HepG2 (cell line): ENCODE results near the gene MAPK12. TPM values are rescaled to one million over a fixed set of nuclear protein-coding genes. Genes with fewer than 3 reads are reported as not detected.

ENCODE experiments used
- EP300 ChIP-seq, 3 experiments: sonication (generic) in 1 of 3; formaldehyde crosslinking in 1 of 3; IDR thresholded peaks; 2 replicates each; pipeline versions ENCODE4 v1.5.1 to v1.6.1; 2011 to 2020; ENCODE audit warnings: low read depth in 2 of 3, low read length in 2 of 3, borderline replicate concordance in 1 of 3, improper control_type of control experiment in 1 of 3, mild to moderate bottlenecking in 1 of 3, missing genetic modification reagents in 1 of 3, moderate library complexity in 1 of 3
- FOXC1 ChIP-seq: sonication (generic); formaldehyde crosslinking; IDR thresholded peaks from 2 replicates; pipeline ENCODE4 v1.8.0; 2022; ENCODE audit warnings: mild to moderate bottlenecking, missing genetic modification reagents, borderline replicate concordance
- HOXA3 ChIP-seq: sonication (generic); formaldehyde crosslinking; IDR thresholded peaks from 2 replicates; pipeline ENCODE4 v1.5.0; 2020; ENCODE audit warnings: missing genetic modification reagents
- KLF15 ChIP-seq: sonication (generic); formaldehyde crosslinking; IDR thresholded peaks from 2 replicates; pipeline ENCODE4 v1.8.1; 2023; ENCODE audit warnings: borderline replicate concordance, mild to moderate bottlenecking, inconsistent platforms, missing genetic modification reagents, mixed read lengths
- MYC ChIP-seq: sonication (generic); formaldehyde crosslinking; IDR thresholded peaks from 2 replicates; pipeline ENCODE4 v1.9.0; 2021; ENCODE audit warnings: missing genetic modification reagents, borderline replicate concordance
- SOX6 ChIP-seq, 2 experiments: fragments of 450-650 bp in 1 of 2; sonication (generic) in 1 of 2; formaldehyde crosslinking in 1 of 2; IDR thresholded peaks; 2 replicates each; pipeline versions ENCODE4 v1.4.0 to v1.6.1; 2017 to 2020; ENCODE audit warnings: antibody characterized with exemption in 1 of 2, mild to moderate bottlenecking in 1 of 2, missing genetic modification reagents in 1 of 2
- ZNF230 ChIP-seq: sonication (generic); formaldehyde crosslinking; IDR thresholded peaks from 2 replicates; pipeline ENCODE4 v1.4.0; 2020; ENCODE audit warnings: mild to moderate bottlenecking, missing genetic modification reagents
- ZNF317 ChIP-seq: sonication (generic); formaldehyde crosslinking; IDR thresholded peaks from 2 replicates; pipeline ENCODE4 v1.5.0; 2020; ENCODE audit warnings: mild to moderate bottlenecking, missing genetic modification reagents
- ZNF598 ChIP-seq: sonication (generic); formaldehyde crosslinking; IDR thresholded peaks from 2 replicates; pipeline ENCODE4 v1.5.1; 2020; ENCODE audit warnings: mild to moderate bottlenecking, missing genetic modification reagents, borderline replicate concordance
- ZNF607 ChIP-seq: sonication (generic); formaldehyde crosslinking; IDR thresholded peaks from 2 replicates; pipeline ENCODE4 v1.5.1; 2020; ENCODE audit warnings: missing genetic modification reagents, mild to moderate bottlenecking, borderline replicate concordance
- ZNF746 ChIP-seq: sonication (generic); formaldehyde crosslinking; IDR thresholded peaks from 2 replicates; pipeline ENCODE4 v1.8.0; 2022; ENCODE audit warnings: mild to moderate bottlenecking, missing genetic modification reagents
- polyA plus RNA-seq, 8 experiments: library from polyadenylated mRNA; depleted of rRNA in 3 of 8; stranded (reverse) in 7 of 8; unstranded in 1 of 8; fragments of >200 nt; fragmentation: Illumina TruSeq in 4 of 8; extraction: Trizol in 4 of 8; gene quantifications; 2 replicates each; pipeline versions ENCODE4 v1.2.1 to v1.2.3, GENCODE V29; 2011 to 2016; ENCODE audit warnings: low read depth in 4 of 8, missing spikeins in 1 of 8, mixed read lengths in 1 of 8; ENCODE audit not compliant: insufficient read depth in 1 of 8
- total RNA-seq, 5 experiments: library from RNA; depleted of rRNA; stranded (reverse); fragments of >200 nt; fragmentation: Illumina TruSeq; extraction: Trizol; gene quantifications; 2 replicates each; pipeline ENCODE4 v1.2.3, GENCODE V29; 2016; ENCODE audit warnings: low read depth in 1 of 5
- TF ChIP-seq, protein P1 (sequence below): sonication (generic); formaldehyde crosslinking; IDR thresholded peaks from 2 replicates; pipeline ENCODE4 v1.4.0; 2020; ENCODE audit warnings: mild to moderate bottlenecking, missing genetic modification reagents
- TF ChIP-seq, protein P2 (sequence below): sonication (generic); formaldehyde crosslinking; IDR thresholded peaks from 2 replicates; pipeline ENCODE4 v1.4.0; 2020; ENCODE audit warnings: missing genetic modification reagents, borderline replicate concordance
- TF ChIP-seq, protein P3 (sequence below): conservative IDR thresholded peaks from 2 replicates; pipeline ENCODE4 v1.6.1; 2018; ENCODE audit warnings: missing genetic modification reagents

The MAPK12 gene
- total and polyA plus RNA-seq, 2 of the 13 experiments (the other 11 are each of a cell fraction or from before 2014, with no cell fraction given): 22.2 to 23.3 TPM

- TF ChIP-seq, protein P1, sequence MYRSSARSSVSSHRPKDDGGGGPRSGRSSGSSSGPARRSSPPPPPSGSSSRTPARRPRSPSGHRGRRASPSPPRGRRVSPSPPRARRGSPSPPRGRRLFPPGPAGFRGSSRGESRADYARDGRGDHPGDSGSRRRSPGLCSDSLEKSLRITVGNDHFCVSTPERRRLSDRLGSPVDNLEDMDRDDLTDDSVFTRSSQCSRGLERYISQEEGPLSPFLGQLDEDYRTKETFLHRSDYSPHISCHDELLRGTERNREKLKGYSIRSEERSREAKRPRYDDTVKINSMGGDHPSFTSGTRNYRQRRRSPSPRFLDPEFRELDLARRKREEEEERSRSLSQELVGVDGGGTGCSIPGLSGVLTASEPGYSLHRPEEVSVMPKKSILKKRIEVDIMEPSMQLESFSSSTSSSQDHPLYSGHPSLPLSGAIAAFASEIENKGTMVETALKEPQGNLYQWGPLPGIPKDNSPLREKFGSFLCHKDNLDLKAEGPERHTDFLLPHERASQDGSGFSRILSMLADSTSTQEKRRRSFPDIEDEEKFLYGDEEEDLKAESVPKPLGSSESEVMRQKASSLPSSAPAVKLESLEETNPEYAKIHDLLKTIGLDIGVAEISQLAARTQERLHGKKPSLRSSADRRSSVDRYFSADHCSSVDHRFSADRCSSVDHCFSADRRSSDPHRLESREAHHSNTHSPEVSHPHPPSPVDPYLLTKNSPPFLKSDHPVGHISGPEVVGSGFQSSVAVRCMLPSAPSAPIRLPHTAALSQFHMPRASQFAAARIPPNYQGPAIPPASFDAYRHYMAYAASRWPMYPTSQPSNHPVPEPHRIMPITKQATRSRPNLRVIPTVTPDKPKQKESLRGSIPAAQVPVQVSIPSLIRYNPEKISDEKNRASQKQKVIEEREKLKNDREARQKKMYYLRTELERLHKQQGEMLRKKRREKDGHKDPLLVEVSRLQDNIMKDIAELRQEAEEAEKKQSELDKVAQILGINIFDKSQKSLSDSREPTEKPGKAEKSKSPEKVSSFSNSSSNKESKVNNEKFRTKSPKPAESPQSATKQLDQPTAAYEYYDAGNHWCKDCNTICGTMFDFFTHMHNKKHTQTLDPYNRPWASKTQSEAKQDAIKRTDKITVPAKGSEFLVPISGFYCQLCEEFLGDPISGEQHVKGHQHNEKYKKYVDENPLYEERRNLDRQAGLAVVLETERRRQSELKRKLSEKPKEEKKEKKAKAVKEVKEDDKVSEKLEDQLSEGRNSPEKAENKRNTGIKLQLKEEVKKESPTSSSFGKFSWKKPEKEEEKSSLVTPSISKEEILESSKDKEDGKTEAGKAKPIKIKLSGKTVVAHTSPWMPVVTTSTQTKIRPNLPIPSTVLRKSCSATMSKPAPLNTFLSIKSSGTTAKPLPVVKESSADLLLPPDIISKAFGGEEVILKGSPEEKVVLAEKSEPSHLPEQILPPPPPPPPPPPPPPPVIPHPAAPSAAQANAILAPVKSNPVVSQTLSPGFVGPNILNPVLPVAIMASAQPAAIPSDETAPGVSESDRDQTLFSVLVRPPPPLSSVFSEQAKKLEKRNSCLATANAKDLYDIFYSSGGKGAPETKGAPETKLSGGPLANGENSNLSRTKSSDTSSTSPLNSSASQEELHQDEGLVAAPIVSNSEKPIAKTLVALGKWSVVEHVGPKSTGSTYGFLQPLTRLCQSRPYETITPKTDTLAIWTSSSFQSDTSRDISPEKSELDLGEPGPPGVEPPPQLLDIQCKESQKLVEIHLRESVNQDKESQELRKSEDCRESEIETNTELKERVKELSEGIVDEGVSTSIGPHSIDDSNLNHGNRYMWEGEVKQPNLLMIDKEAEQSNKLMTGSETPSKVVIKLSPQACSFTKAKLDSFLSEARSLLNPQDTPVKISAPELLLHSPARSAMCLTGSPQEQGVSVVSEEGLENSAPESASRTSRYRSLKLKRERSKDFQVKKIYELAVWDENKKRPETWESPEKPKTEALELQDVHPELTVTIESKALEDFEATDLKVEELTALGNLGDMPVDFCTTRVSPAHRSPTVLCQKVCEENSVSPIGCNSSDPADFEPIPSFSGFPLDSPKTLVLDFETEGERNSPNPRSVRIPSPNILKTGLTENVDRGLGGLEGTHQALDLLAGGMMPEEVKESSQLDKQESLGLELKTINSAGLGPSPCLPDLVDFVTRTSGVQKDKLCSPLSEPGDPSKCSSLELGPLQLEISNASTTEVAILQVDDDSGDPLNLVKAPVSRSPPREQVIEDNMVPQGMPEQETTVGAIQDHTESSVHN (CRISPR knock-in tag): 0 out of 2 replicates have a peak, but pooled peaks have one; percentile 34
- no peak for TF ChIP-seq ZNF746
- no peak for TF ChIP-seq EP300 (IDR thresholded peaks at IDR 0.05; ENCODE audit: low read depth in 2 of 2, low read length in 2 of 2)
- TF ChIP-seq EP300 (CRISPR knock-in tag; IDR thresholded peaks at IDR 0.05; ENCODE audit: borderline replicate concordance): peak; percentile 45; the same call in 1 of the 2 replicates
- no peak; the same call in 1 of the 2 replicates for TF ChIP-seq ZNF607 (CRISPR knock-in tag)
- TF ChIP-seq FOXC1: no peak
- TF ChIP-seq ZNF230: peak; percentile 77; the same call in 1 of the 2 replicates
- TF ChIP-seq, protein P2, sequence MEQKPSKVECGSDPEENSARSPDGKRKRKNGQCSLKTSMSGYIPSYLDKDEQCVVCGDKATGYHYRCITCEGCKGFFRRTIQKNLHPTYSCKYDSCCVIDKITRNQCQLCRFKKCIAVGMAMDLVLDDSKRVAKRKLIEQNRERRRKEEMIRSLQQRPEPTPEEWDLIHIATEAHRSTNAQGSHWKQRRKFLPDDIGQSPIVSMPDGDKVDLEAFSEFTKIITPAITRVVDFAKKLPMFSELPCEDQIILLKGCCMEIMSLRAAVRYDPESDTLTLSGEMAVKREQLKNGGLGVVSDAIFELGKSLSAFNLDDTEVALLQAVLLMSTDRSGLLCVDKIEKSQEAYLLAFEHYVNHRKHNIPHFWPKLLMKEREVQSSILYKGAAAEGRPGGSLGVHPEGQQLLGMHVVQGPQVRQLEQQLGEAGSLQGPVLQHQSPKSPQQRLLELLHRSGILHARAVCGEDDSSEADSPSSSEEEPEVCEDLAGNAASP: peak; percentile 71
- TF ChIP-seq HOXA3: peak; percentile 100
- TF ChIP-seq MYC (CRISPR knock-in tag): peak; percentile 81
- TF ChIP-seq KLF15 (CRISPR knock-in tag): no peak
- TF ChIP-seq SOX6 (IDR thresholded peaks at IDR 0.05): no peak
- TF ChIP-seq SOX6 (CRISPR knock-in tag; IDR thresholded peaks at IDR 0.05): peak; percentile 75
- TF ChIP-seq, protein P3, sequence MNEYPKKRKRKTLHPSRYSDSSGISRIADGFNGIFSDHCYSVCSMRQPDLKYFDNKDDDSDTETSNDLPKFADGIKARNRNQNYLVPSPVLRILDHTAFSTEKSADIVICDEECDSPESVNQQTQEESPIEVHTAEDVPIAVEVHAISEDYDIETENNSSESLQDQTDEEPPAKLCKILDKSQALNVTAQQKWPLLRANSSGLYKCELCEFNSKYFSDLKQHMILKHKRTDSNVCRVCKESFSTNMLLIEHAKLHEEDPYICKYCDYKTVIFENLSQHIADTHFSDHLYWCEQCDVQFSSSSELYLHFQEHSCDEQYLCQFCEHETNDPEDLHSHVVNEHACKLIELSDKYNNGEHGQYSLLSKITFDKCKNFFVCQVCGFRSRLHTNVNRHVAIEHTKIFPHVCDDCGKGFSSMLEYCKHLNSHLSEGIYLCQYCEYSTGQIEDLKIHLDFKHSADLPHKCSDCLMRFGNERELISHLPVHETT (CRISPR knock-in tag): peak; percentile 65
- 0 out of 2 replicates have a peak, but pooled peaks have one; percentile 74 for TF ChIP-seq ZNF598 (CRISPR knock-in tag)
- peak; percentile 57; the same call in 1 of the 2 replicates for TF ChIP-seq ZNF317 (CRISPR knock-in tag)
Observed at GRCh38 chr22:50244420-50245213, 16.9 kb downstream of the MAPK12 start, which contains the start of gene TUBGCP6 (continued).
